Neutrophil (primary cell): Measurements from ENCODE around the gene OSBPL10.

Experiments used
- H3K27ac ChIP-seq: fragments of 200-600 bp; sonication (generic); 2 replicates; pipeline ENCODE4 v1.5.1; 2016; ENCODE audit warnings: mild to moderate bottlenecking, moderate library complexity
- H3K27me3 ChIP-seq: fragments of 200-600 bp; sonication (generic); 2 replicates; pipeline ENCODE4 v1.6.0; 2016; ENCODE audit warnings: mild to moderate bottlenecking
- H3K36me3 ChIP-seq: fragments of 200-600 bp; sonication (generic); 2 replicates; pipeline ENCODE4 v1.5.1; 2017
- H3K4me1 ChIP-seq, 2 experiments: fragments of 200-600 bp in 1 of 2; sonication (generic) in 1 of 2; 1 replicate in 1 of 2; 2 replicates in 1 of 2; pipeline versions ENCODE4 v1.5.1 to v1.6.1; 2013 to 2016; ENCODE audit warnings: low read depth in 1 of 2, low read length in 1 of 2, mild to moderate bottlenecking in 1 of 2, moderate library complexity in 1 of 2; ENCODE audit not compliant: control insufficient read depth in 1 of 2, insufficient read depth in 1 of 2
- H3K4me3 ChIP-seq, 2 experiments: fragments of 200-600 bp in 1 of 2; sonication (generic) in 1 of 2; 1 replicate in 1 of 2; 2 replicates in 1 of 2; pipeline ENCODE4 v1.5.1; 2013 to 2016; ENCODE audit warnings: low read depth in 1 of 2, low read length in 1 of 2, mild to moderate bottlenecking in 1 of 2, moderate library complexity in 1 of 2
- H3K9me3 ChIP-seq: fragments of 200-600 bp; sonication (generic); 2 replicates; pipeline ENCODE4 v1.5.1; 2016
- CTCF ChIP-seq: fragments of 200-600 bp; sonication (generic); IDR thresholded peaks from 2 replicates; pipeline ENCODE4 v1.5.1; 2016; ENCODE audit warnings: antibody characterized with exemption

The OSBPL10 gene

DNA sequence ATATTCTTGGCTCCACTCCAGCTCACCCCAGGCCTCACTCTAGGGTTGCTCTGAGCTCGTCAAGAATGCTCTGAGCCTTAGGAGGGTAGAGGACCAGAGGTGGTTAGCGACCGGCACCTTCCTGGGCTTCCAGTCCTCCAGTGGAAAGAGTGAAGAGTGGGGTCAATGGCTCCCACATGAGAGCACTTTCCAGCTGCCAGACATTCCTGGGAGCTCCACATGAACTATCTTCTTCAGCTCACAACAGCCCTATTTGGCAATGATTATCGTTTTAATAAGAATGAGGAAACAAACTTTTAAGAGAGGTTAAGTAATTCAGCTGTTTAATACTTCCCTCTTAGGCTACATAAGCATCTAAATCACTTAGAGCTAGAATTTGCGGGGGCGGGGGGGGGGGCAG lies 309.1 kb downstream of the OSBPL10 start:
- Histone ChIP-seq H3K36me3 (no peaks in the 10 kb centered on the region), H3K27ac (no peak overlapping the region), H3K27me3 (no peaks in the 10 kb centered on the region), H3K4me1 (no peaks in the 10 kb centered on the region), H3K4me3 (no peak overlapping the region), H3K9me3 (no peaks in the 10 kb centered on the region)
- no peak for TF ChIP-seq CTCF

DNA sequence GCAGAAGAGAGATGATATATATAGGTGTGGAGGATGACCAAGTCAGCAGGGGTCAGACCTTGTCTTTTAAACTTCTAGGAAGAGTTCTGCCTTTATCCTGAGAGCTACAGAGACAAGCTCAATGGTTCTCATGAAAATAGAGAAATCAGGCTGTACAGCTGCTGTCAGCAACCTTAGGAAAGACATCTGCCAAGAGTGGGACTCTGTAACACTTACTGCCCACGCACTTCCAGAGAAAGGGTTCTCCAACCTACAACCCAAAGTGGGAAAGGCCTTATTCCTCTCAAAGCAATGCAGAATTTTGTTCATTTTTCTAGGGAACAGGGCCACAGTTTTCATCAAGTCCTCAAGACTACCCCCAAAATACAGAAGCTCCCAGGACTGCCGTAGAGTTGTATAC lies 309.6 kb downstream of the OSBPL10 start:
- H3K4me3 ChIP-seq = no peak overlapping the region
- no peak for TF ChIP-seq CTCF
- H3K27ac ChIP-seq = no peak overlapping the region
- no peaks in the 10 kb centered on the region for H3K9me3 ChIP-seq
- H3K27me3 ChIP-seq = no peaks in the 10 kb centered on the region
- H3K4me1 ChIP-seq = no peaks in the 10 kb centered on the region
- H3K36me3 ChIP-seq = no peaks in the 10 kb centered on the region

DNA sequence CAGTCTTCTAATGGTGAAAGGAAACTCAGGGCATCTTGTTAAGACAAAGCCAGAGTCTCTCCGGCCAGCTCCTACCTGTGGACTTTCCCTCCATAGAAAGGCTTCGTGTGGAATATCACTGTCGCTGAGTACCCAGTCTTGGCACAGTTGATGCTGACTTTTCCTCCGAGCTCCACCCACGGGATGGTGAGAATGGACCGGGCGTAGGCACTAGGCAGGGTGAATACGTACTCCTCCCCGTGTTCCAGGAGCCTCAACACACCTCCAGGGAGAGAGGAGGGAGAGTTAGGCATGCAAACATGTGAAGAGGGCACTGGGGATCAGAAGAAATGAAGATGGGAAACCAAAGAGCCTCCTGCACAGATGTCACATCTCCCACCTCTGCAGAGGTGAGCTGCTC lies 310.3 kb downstream of the OSBPL10 start:
- H3K27me3 ChIP-seq = no peaks in the 10 kb centered on the region
- no peaks in the 10 kb centered on the region for H3K9me3 ChIP-seq
- TF ChIP-seq CTCF = no peak
- H3K4me1 ChIP-seq = no peaks in the 10 kb centered on the region
- H3K4me3 ChIP-seq = no peak overlapping the region
- H3K27ac ChIP-seq = no peak overlapping the region
- no peaks in the 10 kb centered on the region for H3K36me3 ChIP-seq

DNA sequence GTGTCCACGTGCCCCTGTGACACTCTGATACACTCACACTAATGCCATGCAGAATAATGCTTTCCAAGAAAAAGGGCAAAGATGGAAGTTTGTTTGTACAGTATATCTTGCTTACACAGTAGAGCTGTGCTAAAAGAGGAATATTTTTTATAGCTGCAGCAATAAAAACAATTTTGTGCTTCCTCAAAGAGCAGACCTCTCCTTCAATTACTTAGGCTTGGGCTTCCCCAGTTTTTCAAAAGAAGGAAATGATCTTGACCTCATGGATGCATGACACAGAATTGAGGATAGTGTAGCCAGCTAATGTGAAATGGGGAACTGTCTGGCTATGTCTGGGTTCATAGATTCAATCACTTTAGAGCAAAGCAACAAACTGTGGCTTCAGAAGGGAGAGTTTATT lies 310.9 kb downstream of the OSBPL10 start:
- no peak overlapping the region for H3K4me3 ChIP-seq
- no peak overlapping the region for H3K27ac ChIP-seq
- no peaks in the 10 kb centered on the region for H3K4me1 ChIP-seq
- no peak for TF ChIP-seq CTCF
- H3K9me3 ChIP-seq = no peaks in the 10 kb centered on the region
- no peaks in the 10 kb centered on the region for H3K36me3 ChIP-seq
- H3K27me3 ChIP-seq = no peaks in the 10 kb centered on the region

DNA sequence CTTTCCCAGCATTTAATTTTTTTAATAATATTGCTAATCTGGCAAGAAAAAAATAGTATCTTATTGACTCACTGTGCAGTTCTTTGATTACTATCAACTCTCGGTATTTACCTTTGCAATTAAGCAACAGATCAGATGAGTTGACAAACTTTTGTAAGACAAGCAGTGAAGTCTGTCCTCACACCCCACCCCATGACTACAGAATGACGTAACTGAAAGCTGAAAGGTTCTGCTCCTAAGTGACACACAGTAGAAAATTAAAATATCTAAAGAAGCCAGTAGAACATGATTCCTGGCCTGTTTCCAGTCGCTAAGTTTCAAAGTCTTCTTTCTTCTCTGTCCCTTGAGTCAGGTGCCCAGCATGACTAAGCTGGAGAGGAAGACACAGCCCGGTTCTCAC lies 312.8 kb downstream of the OSBPL10 start:
- H3K9me3 ChIP-seq = no peaks in the 10 kb centered on the region
- H3K4me3 ChIP-seq = no peak overlapping the region
- H3K36me3 ChIP-seq = no peaks in the 10 kb centered on the region
- no peaks in the 10 kb centered on the region for H3K27me3 ChIP-seq
- no peak for TF ChIP-seq CTCF
- no peak overlapping the region for H3K27ac ChIP-seq
- H3K4me1 ChIP-seq = no peaks in the 10 kb centered on the region

DNA sequence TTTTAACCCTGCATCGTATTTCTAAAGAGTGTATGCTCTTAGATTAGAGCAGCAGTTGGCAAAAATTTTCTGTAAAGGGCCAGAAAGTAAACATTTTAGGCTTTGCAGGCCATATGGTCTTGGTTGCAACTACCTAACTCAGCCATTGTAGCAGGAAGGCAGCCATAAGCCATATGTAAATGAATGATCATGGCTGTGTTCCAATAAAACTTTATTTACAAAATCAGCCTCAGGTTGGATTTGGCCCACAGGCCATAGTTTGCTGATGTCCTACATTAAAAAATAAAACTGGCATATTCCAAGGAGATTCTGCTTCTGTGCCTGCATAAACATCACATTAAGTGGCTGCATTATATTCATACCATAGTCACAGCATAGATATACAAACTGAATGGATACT lies 313.5 kb downstream of the OSBPL10 start:
- no peaks in the 10 kb centered on the region for H3K27me3 ChIP-seq
- no peaks in the 10 kb centered on the region for H3K36me3 ChIP-seq
- no peak overlapping the region for H3K4me3 ChIP-seq
- no peaks in the 10 kb centered on the region for H3K9me3 ChIP-seq
- no peak overlapping the region for H3K27ac ChIP-seq
- no peaks in the 10 kb centered on the region for H3K4me1 ChIP-seq
- no peak for TF ChIP-seq CTCF
